Mammary epithelial cell (primary cell): ENCODE results near the gene ARHGAP35.

Experiments
- CTCF ChIP-seq, 2 donors: IDR thresholded peaks in 1 of 2; conservative IDR thresholded peaks in 1 of 2; 2 replicates each; pipeline ENCODE4 v1.5.1; 2011 to 2012; ENCODE audit warnings: inconsistent platforms in 2 of 2, low read length in 2 of 2, mild to moderate bottlenecking in 2 of 2, control low read depth in 1 of 2, low read depth in 1 of 2; ENCODE audit not compliant: insufficient read depth in 1 of 2; ENCODE audit errors: extremely low read depth in 1 of 2
- EZH2 ChIP-seq: IDR thresholded peaks from 2 replicates; pipeline ENCODE4 v1.6.1; 2012; ENCODE audit warnings: low read length, inconsistent platforms, borderline replicate concordance

GRCh38 chr19:46823049-46823448, 37.7 kb upstream of the ARHGAP35 start:
- TF ChIP-seq EZH2, result no peak
- TF ChIP-seq CTCF (conservative IDR thresholded peaks at IDR 0.05 in 1 of 2, IDR thresholded peaks at IDR 0.05 in 1 of 2; ENCODE audit: extremely low read depth in 1 of 2, insufficient read depth in 1 of 2, low read depth in 1 of 2, low read length in 2 of 2), result no peak
